Measurements from ENCODE around the gene SIX6.

The SIX6 gene

GRCh38 chr14:60514741-60515491, 6.0 kb downstream of the SIX6 start:
- DNase-seq, result peak in 1 of 5 experiments; percentile 30

DNA sequence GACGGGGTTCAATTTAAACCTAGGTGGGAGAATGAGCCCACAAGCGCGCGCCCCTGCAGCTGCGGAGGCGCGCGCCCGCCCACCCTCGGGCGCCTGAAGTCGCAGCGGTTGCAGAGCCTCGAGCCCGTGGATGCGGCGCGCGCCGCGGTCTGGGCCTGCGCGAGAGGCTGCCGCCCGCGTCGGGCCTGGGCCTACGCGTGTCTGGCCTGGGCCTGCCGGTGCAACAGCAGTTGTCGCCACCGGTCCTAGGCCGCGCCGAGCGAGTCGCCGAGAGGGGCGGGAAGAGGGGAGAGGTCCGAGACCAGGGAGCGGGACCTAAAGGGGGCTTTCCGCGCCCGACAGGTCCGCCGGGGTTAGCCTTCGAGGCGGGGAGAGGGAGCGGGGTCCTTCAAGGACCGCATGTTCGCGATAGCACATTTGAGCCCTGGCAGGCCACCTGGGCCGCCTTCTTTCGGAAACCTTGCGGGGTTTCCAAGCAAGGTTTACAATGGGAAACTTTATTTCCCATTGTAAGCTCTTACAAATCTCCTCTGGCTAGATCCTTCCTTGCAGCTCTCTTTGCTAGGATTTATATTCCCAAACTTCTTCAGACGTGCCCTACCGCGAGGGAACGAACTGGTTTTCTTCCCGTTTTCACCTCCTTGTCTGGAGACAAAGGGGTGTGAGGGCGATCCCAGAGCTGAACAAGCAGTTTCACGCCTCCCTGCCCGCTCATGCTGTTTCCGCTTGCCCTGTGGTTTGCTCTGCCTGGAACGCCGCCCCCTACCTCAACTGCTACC, 6.8 kb downstream of the SIX6 start:
- DNase-seq, result no peak

DNA sequence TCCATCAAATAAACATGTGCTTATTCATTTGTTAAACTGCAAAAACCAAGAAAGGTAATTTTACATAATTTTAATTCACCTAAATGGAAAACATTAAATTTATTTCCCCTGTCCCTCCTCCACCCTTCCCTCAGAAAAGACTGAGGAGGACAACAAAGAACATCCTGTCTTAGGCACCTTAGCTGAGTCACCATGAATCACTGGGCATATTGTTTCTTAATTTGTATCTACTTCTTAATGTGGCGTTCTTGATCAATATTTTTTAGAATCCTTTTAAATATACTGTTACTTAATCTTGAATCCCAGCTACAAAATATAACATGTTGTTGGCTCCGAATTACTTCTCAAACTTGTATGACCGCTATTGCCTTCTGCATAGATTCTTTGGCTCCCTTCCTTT, 23.5 kb downstream of the SIX6 start:
- DNase-seq, result no peak

- no peak for DNase-seq
These were observed 28.7 kb downstream of the SIX6 start for GRCh38 chr14:60537663-60538062.

- no peak for DNase-seq
These were observed 35.7 kb downstream of the SIX6 start for GRCh38 chr14:60544659-60545058.

DNA sequence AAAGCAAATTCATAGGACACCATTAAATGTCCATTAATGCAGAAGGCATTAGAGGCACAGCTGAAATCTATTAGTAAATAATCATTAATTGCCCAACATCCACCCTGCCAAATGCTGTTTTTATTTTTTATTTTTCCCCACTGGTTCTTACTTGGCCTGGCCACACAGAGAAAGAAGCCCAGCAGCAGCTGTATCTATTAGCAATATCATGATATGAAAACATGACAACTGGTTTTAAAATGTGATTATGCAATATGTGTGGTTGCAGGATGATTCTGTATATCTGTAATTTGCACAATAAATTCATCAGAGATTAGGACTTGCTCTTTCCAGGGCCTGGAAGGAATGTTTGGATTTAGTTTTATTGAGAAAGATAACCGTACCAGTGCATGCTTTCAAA, 44.9 kb downstream of the SIX6 start:
- no peak for DNase-seq

GRCh38 chr14:60561845-60562746, 53.1 kb downstream of the SIX6 start:
- peak in 1 of 5 experiments; percentile 56 for DNase-seq
